GM19025 (cell line): ENCODE measurements around the gene FCRLA.
A peak's percentile ranks its signal among the peaks of the same experiment; 100 is the strongest.
"Not testable (repeated sequence)": the region's sequence is repeated elsewhere in the genome, so short reads cannot be mapped to it uniquely, and the experiment has no call there.

Source experiments
- ATAC-seq: cut with Tn5 transposase; IDR thresholded peaks from one replicate; pipeline ENCODE4 v1.9.1; 2021; ENCODE audit warnings: mild to moderate bottlenecking, low read depth, moderate library complexity; ENCODE audit not compliant: unreplicated experiment

The FCRLA gene

GRCh38 chr1:161706482-161707347, at the start of gene FCRLA:
TSS of gene FCRLA (plus strand) at chr1:161707229. CDS start at chr1:161707265, 36 bp downstream.
- peak; percentile 52 for ATAC-seq

DNA sequence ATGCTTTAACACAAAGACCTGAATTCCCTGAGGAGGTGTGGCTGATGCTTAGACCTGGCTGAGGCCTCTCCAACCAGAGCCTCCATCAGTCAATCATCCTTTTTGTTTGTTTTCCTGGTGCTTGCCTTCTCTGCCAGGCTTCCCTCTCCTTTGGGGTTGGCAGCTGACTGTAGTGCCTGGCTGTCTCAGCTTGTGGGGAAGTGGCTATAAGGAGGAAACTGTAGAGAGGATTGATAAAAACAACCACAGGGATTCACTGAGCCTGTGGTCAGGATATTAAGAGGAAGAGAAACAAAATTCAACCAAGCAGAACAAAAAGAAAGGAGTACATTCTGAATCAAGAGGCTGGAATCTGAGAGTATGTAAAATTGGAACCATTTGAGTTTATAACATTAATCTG, 48.5 kb upstream of the FCRLA start:
- ATAC-seq, result not testable (repeated sequence)

- not testable (repeated sequence) for ATAC-seq
These were observed 45.2 kb upstream of the FCRLA start for GRCh38 chr1:161661660-161662311.

DNA sequence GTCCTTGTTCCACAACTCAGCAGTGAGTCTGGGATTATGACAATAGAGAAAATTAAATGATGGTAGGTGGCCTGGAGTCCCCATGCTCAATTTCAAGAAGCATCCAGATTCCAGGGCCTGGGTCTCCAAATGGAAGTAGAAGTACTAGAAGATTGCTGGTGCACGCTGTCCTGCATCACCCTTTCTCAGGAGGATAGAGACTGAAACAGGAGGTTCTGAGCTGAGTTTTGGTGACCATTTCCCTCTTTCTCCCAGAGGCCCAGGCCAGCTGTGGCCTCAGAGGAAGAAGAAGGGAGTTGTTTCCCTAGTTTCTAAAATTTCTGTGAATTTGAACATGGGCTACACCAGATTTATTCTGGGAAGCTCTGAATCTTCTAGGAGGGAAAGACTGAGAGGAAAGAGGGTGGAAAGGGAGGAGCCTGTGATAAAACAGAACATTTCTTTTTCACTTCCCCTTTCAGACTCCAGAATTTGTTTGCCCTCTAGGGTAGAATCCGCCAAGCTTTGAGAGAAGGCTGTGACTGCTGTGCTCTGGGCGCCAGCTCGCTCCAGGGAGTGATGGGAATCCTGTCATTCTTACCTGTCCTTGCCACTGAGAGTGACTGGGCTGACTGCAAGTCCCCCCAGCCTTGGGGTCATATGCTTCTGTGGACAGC, 44.2 kb upstream of the FCRLA start, which contains the start of gene FCGR2B:
Gene FCGR2B (plus strand): TSS at position 460 of the 656 bp plus-strand sequence. CDS start 99 bp downstream, at position 559.
- peak; percentile 74 for ATAC-seq

- not testable (repeated sequence) for ATAC-seq
These were observed 43.5 kb upstream of the FCRLA start for GRCh38 chr1:161663569-161663968.

DNA sequence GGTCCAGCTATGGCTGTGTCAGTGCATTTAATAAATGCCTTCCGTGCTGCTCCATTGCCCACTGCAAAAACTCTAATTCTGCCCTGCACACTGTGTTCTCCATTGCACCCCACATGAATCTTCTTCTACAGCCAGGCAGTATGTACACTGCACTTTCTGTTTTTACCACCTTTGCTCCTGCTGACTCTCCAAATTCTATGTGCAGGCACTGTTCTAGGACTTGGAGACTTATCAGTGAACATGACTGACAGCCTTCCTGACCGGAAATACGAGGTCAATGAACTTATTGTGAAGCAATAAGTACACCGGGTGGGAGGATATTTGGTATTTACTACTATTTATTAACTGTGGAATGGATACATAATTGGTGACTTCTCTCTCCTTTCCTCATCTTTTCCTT, 42.3 kb upstream of the FCRLA start:
- not testable (repeated sequence) for ATAC-seq

DNA sequence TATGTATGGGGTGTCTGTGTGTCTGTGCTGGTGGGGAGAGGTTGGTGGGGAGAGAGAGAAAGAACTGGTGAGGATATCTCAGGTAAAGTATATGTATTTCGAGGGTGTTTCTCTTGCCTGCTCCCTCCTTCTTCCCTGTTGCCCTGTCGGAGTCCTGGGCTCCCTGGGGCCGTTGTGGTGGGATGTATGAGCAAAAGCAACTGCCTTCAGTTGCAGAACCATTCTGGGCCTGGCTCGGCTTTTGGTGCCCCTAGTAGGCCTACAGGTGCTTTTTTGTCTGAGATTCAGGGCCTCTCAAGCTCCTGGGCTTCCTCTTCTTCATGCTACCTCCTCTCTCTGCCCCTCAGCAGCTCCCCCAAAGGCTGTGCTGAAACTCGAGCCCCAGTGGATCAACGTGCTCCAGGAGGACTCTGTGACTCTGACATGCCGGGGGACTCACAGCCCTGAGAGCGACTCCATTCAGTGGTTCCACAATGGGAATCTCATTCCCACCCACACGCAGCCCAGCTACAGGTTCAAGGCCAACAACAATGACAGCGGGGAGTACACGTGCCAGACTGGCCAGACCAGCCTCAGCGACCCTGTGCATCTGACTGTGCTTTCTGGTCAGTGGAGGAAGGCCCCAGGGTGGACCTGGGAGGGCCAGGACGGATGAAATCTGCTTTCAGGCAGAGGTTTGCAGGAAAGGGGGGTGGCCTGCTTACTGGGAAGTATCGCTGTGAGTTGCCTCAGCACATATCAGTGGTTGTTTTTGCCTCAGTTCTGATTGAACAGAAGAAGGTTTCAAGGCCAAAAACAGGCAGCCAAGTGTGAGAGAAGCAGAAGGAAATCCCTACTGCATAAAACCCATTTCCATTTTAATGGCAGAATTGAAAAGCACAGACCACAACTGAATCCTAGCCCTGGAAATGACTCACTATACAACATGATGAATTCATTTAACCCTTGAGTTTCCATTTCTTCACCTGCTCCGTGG, 35.7 kb upstream of the FCRLA start:
- not testable (repeated sequence) for ATAC-seq

DNA sequence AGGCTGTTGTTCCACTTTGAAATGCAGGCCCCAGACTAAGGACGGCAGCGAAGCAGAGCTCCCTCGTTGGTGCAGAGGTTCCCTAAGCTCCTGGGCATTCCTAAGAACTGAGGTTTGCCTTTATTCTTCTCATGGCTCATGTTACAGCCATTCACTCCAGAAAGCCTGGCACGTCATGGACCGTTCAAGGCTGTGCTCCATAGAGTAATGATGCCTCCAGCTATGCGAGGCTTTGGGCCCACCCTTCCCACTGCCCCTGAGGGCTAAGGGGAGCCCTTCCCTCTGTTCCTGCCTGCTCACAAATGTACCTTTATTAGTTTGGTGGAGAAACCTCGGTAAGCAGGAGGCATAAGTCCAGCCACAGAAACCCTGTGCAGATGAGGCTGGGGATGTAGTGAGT, 33.6 kb upstream of the FCRLA start:
- not testable (repeated sequence) for ATAC-seq

- not testable (repeated sequence) for ATAC-seq
These were observed 32.6 kb upstream of the FCRLA start for GRCh38 chr1:161674447-161674846.

- ATAC-seq, result not testable (repeated sequence)
These were observed 32.1 kb upstream of the FCRLA start for GRCh38 chr1:161674908-161675307.

DNA sequence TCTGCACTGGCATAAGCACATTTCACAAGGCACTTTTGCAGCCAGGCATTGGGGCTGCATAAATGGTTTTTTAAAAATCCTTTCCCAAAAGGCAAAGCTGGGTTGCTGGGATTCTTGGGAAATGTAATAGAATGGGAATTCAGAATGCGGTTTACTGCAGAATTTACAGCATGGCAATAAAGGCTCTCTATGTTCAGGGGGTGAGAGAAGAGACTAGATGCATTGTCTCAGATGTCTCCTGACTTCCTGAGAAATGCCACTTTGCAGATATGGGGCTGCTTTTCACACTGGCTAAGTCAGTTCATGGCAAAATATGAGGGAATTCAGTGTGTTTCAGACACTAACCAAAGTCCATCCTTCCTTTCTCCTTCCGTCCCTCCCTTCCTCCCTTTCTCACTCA, 30.6 kb upstream of the FCRLA start:
- ATAC-seq, result no peak

- no peak for ATAC-seq
These were observed 29.9 kb upstream of the FCRLA start for GRCh38 chr1:161676958-161677689.

DNA sequence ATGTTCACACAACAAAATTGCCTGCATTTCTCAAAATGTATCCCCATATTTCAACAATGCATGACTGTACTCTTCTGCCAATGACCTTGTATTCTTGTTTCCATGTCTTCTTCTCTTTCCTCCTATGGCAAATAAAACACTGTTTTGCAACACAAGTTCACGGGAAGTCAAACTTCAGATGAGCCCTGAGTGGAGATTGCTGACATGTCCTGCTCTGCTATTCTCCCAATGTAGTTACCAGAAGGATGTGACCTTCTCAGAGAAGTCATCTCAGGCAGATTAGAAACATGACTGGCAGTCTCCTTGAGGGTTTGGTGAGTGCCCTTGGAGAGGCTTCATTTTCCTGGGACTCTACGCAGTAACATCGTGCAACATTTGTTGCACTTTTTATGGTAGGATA, 28.5 kb upstream of the FCRLA start:
- ATAC-seq, result no peak

- no peak for ATAC-seq
These were observed 25.1 kb upstream of the FCRLA start for GRCh38 chr1:161681879-161682278.

GRCh38 chr1:161688946-161689345, 18.1 kb upstream of the FCRLA start:
- ATAC-seq, result no peak

- ATAC-seq, result no peak
These were observed 15.2 kb upstream of the FCRLA start for GRCh38 chr1:161691846-161692245.

- not testable (repeated sequence) for ATAC-seq
These were observed 13.9 kb upstream of the FCRLA start for GRCh38 chr1:161693020-161693712.

GRCh38 chr1:161698302-161698701, 8.7 kb upstream of the FCRLA start:
- not testable (repeated sequence) for ATAC-seq

DNA sequence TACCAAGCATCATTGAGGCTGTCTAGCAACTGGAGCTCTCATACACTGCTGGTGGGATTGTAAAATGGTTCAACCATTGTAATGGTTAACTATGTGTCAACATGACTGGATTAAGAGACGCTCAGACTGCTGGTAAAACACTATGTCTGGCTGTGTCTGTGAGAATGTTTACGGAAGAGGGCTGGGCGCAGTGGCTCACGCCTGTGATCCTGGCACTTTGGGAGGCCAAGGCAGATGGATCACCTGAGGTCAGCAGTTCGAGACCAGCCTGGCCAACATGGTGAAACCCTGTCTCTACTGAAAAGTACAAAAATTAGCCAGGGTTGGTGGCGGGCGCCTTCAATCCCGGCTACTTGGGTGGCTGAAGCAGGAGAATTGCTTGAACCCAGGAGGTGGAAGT, 4.8 kb upstream of the FCRLA start:
- no peak for ATAC-seq
